GM18502 (cell line): Measurements from ENCODE around the gene MTUS2.
"Not testable (repeated sequence)": the region's sequence is repeated elsewhere in the genome, so short reads cannot be mapped to it uniquely, and the experiment has no call there.

Experiments used
- ATAC-seq: cut with Tn5 transposase; IDR thresholded peaks from one replicate; pipeline ENCODE4 v1.9.1; 2021; ENCODE audit warnings: mild to moderate bottlenecking; ENCODE audit not compliant: unreplicated experiment, poor library complexity

The MTUS2 gene

GRCh38 chr13:29362849-29363604, 542.9 kb downstream of the MTUS2 start:
- peak; percentile 83 for ATAC-seq

- peak; percentile 44 for ATAC-seq
Observed at GRCh38 chr13:29369060-29369743, 549.1 kb downstream of the MTUS2 start.

DNA sequence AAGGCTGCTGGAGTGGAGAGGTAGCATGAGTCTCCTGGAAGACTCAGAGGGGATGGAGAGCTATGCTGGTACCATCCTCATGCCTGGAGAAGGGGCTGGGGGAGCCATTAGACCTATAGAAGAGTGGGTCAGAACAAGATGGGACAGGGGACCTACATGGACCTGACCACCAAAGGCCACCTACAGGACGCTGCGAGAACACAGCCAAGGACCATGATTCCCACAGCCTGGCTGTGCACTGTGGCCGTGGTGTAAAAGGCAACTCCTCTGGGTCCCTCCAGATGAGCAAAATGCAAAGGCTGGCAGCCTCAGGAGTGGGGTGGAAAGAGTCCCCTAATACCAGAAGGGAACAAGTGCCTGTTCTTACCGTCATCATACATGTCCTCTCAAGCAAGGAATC, 559.1 kb downstream of the MTUS2 start:
- ATAC-seq: no peak

DNA sequence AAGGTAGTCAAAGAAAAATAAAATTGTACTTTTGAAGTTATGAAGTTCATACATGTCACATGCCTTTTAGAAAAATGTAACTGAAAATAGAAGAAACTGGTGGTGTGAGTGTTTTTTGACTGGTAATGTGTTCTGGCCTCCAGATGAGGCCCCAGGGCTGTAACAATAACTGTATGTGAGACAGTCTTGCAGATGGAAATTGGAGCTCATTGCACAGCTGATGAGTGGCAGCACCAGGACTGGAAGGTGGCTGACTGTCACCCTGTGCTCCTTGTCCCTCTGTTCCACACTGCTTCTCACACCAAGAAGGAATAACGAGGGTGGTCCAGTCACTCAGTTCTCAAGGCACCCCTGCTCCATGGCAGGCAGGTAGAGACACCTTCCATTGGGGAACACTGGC, 559.7 kb downstream of the MTUS2 start:
- ATAC-seq: no peak

DNA sequence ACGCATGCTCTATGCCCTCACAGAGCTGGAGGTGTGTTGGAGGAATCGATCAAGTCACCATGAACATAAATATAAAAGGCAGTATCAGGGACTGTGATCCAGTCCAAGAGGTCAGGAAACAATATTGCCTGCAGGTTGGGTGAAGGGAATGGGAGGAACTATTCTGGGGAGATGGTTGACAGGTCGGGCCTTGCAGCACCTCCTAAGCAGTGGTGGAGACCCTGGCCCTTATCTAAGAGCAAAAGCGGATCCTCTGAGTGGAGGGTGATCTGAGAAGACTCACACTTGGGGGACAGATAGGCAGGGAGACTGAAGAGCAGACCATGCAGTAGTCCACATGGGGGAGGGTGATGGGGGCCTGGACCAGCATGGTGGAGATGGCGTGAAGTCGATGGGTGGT, 561.9 kb downstream of the MTUS2 start:
- ATAC-seq: no peak

GRCh38 chr13:29383476-29383875, 563.3 kb downstream of the MTUS2 start:
- ATAC-seq: no peak

- ATAC-seq: no peak
Observed at GRCh38 chr13:29384466-29384865, 564.3 kb downstream of the MTUS2 start.

DNA sequence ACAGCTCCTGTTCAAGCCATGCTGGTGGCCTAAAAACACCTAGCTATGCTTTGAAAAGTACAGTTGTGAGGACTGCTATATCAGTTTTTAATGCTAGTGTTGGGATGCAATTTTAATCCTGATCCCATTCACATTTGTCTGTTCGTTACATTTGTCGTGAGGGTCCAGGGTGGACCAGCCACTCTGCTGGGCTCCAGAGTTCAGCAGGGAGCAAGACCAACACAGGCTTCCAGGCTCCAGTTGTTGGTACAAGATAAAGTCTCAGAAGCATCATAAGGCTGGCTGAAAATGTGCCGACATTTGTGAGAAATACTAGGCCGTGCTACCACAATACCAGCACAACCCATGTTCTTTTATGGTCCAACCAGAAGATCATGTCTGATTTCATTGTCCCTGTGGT, 564.7 kb downstream of the MTUS2 start:
- ATAC-seq: no peak

DNA sequence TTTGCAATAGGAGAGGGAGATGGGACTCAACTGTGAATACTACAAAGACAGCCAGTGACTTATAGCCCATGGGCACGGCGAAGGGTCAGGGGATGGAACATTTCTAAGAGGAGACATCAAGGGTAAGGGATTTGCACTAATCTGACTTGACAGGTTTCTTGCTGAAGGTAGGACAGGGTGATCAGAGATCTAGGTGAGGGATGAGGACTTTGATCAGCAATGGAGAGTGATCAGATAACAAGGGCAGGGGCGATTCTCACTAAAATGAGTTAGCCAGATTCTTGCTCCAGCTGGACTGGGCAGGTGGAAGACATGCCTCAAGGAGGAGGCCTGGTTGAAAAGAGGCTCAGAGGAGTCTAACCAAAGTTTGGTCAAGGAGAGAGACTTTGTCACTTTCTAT, 566.1 kb downstream of the MTUS2 start:
- ATAC-seq: no peak

DNA sequence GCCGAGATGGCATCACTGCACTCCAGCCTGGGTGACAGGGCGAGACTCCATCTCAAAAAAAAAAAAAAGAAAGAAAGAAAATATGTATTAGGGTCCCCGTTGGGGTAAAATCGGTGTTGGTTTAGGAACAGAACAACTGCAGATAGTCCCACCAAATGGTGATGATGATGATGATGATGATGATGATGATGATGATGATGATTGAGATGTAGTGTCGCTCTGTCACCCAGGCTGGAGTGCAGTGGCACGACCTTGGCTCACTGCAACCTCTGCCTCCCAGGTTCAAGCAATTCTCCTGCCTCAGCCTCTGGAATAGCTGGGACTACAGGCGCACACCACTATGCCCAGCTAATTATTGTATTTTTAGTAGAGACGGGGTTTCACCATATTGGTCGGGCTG, 570.5 kb downstream of the MTUS2 start:
- not testable (repeated sequence) for ATAC-seq

DNA sequence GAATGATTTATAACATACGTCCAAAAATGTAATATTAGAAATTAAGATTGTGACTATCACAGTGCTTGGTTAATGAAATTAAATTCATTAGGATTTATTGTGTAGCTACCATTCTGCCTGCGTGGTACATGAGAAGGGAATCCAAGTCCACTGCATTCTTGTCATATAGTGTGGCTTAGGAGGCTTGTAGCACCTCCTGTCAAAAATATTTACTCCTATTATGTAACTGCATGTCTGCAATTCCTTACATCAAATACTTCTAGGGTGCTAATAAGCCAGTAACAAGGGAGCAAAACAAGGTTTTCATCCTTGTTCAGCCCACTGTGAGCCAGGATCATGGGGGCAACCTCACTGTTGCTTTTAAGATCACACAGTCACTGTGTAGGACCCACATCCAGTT, 576.3 kb downstream of the MTUS2 start:
- ATAC-seq: no peak

- no peak for ATAC-seq
Observed at GRCh38 chr13:29397265-29397664, 577.1 kb downstream of the MTUS2 start.

DNA sequence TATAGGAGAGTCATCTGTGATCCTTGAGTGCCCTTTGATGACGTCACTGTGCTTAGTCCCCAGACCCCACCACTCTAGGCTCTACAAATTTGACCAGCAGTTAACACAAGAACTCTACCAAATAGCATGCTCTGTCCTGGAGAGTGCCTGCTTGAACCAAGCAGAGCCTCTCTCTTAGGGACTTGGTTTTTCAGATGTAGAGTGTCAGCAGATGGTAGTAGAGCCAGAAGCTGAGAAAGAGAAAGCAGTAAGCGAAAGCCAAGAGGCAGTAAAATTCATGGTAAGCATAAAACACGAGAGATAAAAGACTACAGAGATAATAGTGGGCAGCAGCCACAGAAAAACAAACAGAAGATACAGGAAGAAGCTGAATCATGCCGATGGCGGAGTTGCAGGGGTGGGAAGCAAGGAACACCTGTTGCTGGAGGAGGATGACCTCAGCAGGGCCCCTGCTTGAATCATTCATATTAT, 582.1 kb downstream of the MTUS2 start:
- no peak for ATAC-seq

DNA sequence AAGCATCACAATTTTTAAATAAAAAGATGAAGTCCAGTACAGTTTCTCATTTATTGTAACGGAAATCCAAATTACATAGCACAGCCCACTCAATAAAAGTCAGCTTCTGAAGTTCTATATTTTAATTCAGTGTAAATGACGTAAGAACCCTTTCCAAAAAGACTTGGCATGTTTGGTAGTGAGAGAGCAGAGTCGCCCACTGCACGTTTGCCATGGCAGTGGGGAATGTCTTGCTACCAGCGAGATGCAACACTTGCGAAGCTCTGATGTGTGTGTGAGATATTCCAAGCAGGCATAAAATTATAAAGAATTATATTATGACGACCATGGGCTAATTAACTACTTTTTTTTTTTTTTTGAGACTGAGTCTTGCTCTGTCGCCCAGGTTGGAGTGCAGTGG, 585.3 kb downstream of the MTUS2 start:
- ATAC-seq: no peak

- no peak for ATAC-seq
Observed at GRCh38 chr13:29411481-29411880, 591.3 kb downstream of the MTUS2 start.

DNA sequence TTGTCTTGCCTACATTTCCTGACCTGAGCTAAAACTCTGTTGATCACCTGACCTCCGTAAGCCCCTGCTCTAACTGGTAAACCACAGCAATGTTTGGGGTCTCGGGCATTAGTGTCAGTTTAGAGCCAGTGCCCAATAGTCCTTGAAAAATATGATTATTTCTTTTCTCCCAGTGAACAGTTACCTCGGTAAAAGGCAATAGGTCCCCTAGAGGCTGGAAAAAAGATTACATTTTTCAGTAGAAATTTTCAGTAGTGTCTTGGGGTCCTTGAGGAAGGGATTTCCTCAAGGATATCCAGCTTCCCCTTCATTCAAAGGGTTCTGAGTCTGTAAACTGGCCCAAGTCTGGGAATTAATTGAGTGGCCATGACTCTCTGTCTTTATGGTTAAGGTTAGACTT, 597.9 kb downstream of the MTUS2 start:
- ATAC-seq: no peak

GRCh38 chr13:29421118-29421517, 601.0 kb downstream of the MTUS2 start:
- no peak for ATAC-seq

DNA sequence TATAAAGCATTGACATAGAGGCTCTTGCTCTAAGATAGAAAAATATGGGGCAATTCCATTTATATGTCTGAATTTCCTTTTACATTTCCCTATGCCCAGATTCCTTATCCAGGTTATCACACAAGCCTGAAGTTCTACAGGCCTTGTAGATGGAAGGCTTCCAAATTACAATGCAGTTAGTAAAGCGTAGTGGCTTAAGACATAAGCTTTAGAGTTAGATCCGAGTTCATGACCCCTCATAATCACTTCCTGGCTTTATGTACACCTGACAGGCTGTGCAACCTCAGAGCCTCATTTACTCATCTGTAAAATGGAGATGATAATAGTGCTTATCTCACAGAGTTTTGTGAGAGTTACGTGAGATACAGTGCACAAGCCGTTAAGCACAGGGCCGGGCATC, 601.9 kb downstream of the MTUS2 start:
- no peak for ATAC-seq

- ATAC-seq: no peak
Observed at GRCh38 chr13:29423050-29423449, 602.9 kb downstream of the MTUS2 start.

DNA sequence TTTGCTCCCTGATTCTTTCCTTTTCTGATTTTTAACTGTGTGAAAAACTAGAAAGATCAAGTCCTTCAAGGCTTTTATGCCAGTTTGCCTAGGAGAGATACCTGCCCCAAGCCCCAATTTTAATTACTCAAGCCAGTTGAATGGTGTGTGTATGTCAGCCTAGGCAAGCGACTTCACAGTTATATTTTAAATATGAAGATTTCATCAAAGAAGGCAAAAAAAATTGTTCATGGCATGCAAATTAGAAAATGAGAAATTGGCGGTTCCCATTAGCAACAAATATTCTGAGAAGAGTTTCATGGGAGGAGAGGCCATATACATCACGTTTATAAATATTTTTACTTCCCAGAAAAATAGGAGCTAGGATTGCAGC, 607.8 kb downstream of the MTUS2 start:
- ATAC-seq: no peak

- ATAC-seq: no peak
Observed at GRCh38 chr13:29428310-29429181, 608.4 kb downstream of the MTUS2 start.
